ENCODE measurements around the gene CGNL1. TPM values are rescaled to one million over a fixed set of nuclear protein-coding genes. Genes with fewer than 3 reads are reported as not detected.

Gene CGNL1
- total RNA-seq, 4 donors from 2014 or later, result 40.7 to 74.4 (median 56.0) TPM

- no peak for DNase-seq
- H3K9me3 ChIP-seq, result no peaks in the 10 kb centered on the region
- WGBS, 2 donors, result 97 to 100% methylated on average over 4 of the region's 4 CpGs
- no peak overlapping the region for H3K4me3 ChIP-seq (replicated peaks in 1 of 3)
- no peak overlapping the region for H3K27ac ChIP-seq
- intact Hi-C loops (cut with DNase I), result no loop called here
- TF ChIP-seq CTCF (IDR thresholded peaks at IDR 0.05), result no peak
- peaks cover 43 to 50% of the 10 kb centered on the region in 2 donors for H3K4me1 ChIP-seq
- no peaks in the 10 kb centered on the region for H3K36me3 ChIP-seq
- H3K27me3 ChIP-seq, result no peaks in the 10 kb centered on the region
Measured at GRCh38 chr15:57493351-57493750, 117.0 kb downstream of the CGNL1 start.

GRCh38 chr15:57494581-57494980 is 118.3 kb downstream of the CGNL1 start:
- DNase-seq, result no peak
- Histone ChIP-seq H3K9me3 (no peaks in the 10 kb centered on the region), H3K4me1 (peaks cover 51 to 53% of the 10 kb centered on the region in 2 donors), H3K27ac (peak overlapping the region in 1 of 3 donors; percentile 82), H3K36me3 (no peaks in the 10 kb centered on the region), H3K27me3 (no peaks in the 10 kb centered on the region), H3K4me3 (replicated peaks in 1 of 3) (no peak overlapping the region)
- 83% methylated on average over 4 of the region's 4 CpGs for WGBS, 2 donors
- TF ChIP-seq CTCF (IDR thresholded peaks at IDR 0.05) (no peak), POLR2A (IDR thresholded peaks at IDR 0.05) (no peak)
- intact Hi-C loops (cut with DNase I), result no loop called here

- no peak for DNase-seq
- Histone ChIP-seq H3K4me3 (replicated peaks in 1 of 3) (no peak overlapping the region), H3K36me3 (no peaks in the 10 kb centered on the region), H3K27ac (peak overlapping the region; percentile 82 to 99 (median 92)), H3K27me3 (no peaks in the 10 kb centered on the region), H3K9me3 (no peaks in the 10 kb centered on the region), H3K4me1 (peaks cover 55 to 57% of the 10 kb centered on the region in 2 donors)
- WGBS, 2 donors, result 66 to 72% methylated on average over 2 of the region's 2 CpGs
- TF ChIP-seq POLR2A (IDR thresholded peaks at IDR 0.05) (no peak), CTCF (IDR thresholded peaks at IDR 0.05) (no peak)
- intact Hi-C loops (cut with DNase I), result no loop called here
Measured at GRCh38 chr15:57495041-57495440, 118.7 kb downstream of the CGNL1 start.

GRCh38 chr15:57495554-57496165 is 119.4 kb downstream of the CGNL1 start:
- intact Hi-C loops (cut with DNase I), result no loop called here
- Histone ChIP-seq H3K4me3 (replicated peaks in 1 of 3) (no peak overlapping the region), H3K27me3 (no peaks in the 10 kb centered on the region), H3K27ac (peak overlapping the region; percentile 82 to 99 (median 92)), H3K36me3 (no peaks in the 10 kb centered on the region), H3K4me1 (peaks cover 62 to 63% of the 10 kb centered on the region in 2 donors), H3K9me3 (no peaks in the 10 kb centered on the region)
- no peak for DNase-seq
- WGBS, 2 donors, result 85 to 96% methylated on average over 2 of the region's 2 CpGs
- TF ChIP-seq CTCF (IDR thresholded peaks at IDR 0.05) (no peak), POLR2A (IDR thresholded peaks at IDR 0.05) (no peak)

- DNase-seq, result no peak
- TF ChIP-seq POLR2A (IDR thresholded peaks at IDR 0.05) (no peak), CTCF (IDR thresholded peaks at IDR 0.05) (no peak)
- peak overlapping the region; percentile 82 to 99 (median 92) for H3K27ac ChIP-seq
- H3K4me3 ChIP-seq (replicated peaks in 1 of 3), result no peak overlapping the region
- no peaks in the 10 kb centered on the region for H3K9me3 ChIP-seq
- intact Hi-C loops (cut with DNase I), result no loop called here
- H3K36me3 ChIP-seq, result no peaks in the 10 kb centered on the region
- 100% methylated on average over 1 of the region's 1 CpG for WGBS, 2 donors
- peaks cover 71 to 72% of the 10 kb centered on the region in 2 donors for H3K4me1 ChIP-seq
- no peaks in the 10 kb centered on the region for H3K27me3 ChIP-seq
Measured at GRCh38 chr15:57496594-57496945, 120.3 kb downstream of the CGNL1 start.
